Activated CD4-positive, alpha-beta memory T cell treated with anti-CD3 and anti-CD28 coated beads for 36 hours (primary cell): ENCODE results near the gene XPNPEP3. TPM values are rescaled to one million over a fixed set of nuclear protein-coding genes. Genes with fewer than 3 reads are reported as not detected.
A peak's percentile ranks its signal among the peaks of the same experiment; 100 is the strongest.
"Not testable (repeated sequence)": the region's sequence is repeated elsewhere in the genome, so short reads cannot be mapped to it uniquely, and the experiment has no call there.

ENCODE experiments used
- CTCF ChIA-PET: fragments of 350-600 bp; sonication (Branson Sonifier 250); formaldehyde crosslinking; loops from one replicate; lab custom pipeline; 2021; ENCODE audit warnings: antibody characterized with exemption, inconsistent platforms; lab: Charles Lee
- POLR2A ChIA-PET: fragments of 350-600 bp; sonication (Branson Sonifier 250); formaldehyde crosslinking; loops from one replicate; lab custom pipeline; 2021; ENCODE audit warnings: antibody characterized with exemption; lab: Charles Lee
- DNase-seq: peaks from one replicate; pipeline ENCODE4 v3.0.0-alpha.2; 2020
- H3K27ac Mint-ChIP-seq: one replicate; pipeline ENCODE4 v1.8.0; 2021; ENCODE audit warnings: mixed read lengths
- H3K27me3 Mint-ChIP-seq: one replicate; pipeline ENCODE4 v1.8.0; 2021; ENCODE audit warnings: mixed read lengths
- H3K36me3 Mint-ChIP-seq: one replicate; pipeline ENCODE4 v1.8.0; 2021; ENCODE audit warnings: mixed read lengths
- H3K4me1 Mint-ChIP-seq: one replicate; pipeline ENCODE4 v1.8.0; 2021; ENCODE audit warnings: low read depth, mixed read lengths
- H3K4me3 Mint-ChIP-seq: one replicate; pipeline ENCODE4 v1.8.0; 2021; ENCODE audit warnings: mild to moderate bottlenecking, mixed read lengths
- H3K9me3 Mint-ChIP-seq: one replicate; pipeline ENCODE4 v1.8.0; 2021; ENCODE audit warnings: mixed read lengths
- intact Hi-C: fragments of 100-400 bp; cut with micrococcal nuclease; formaldehyde crosslinking; loops from one replicate; pipeline ENCODE4 v1.15.1; 2023
- total RNA-seq, 2 experiments: library from RNA; stranded (reverse); gene quantifications; one replicate each; pipeline ENCODE4 v1.2.3, GENCODE V29; 2021

XPNPEP3 gene
- total RNA-seq, 2 experiments from 2014 or later, result 19.4 to 20.1 TPM

GRCh38 chr22:40826984-40827741, 29.8 kb upstream of the XPNPEP3 start:
- DNase-seq, result no peak
- CTCF ChIA-PET, result no interaction called here
- H3K27ac Mint-ChIP-seq, result no peak overlapping the region
- no peaks in the 10 kb centered on the region for H3K4me1 Mint-ChIP-seq
- H3K27me3 Mint-ChIP-seq, result no peaks in the 10 kb centered on the region
- H3K36me3 Mint-ChIP-seq, result peaks cover 24% of the 10 kb centered on the region
- intact Hi-C loops, result no loop called here
- no peak overlapping the region for H3K4me3 Mint-ChIP-seq
- POLR2A ChIA-PET, result no interaction called here
- H3K9me3 Mint-ChIP-seq, result no peaks in the 10 kb centered on the region

DNA sequence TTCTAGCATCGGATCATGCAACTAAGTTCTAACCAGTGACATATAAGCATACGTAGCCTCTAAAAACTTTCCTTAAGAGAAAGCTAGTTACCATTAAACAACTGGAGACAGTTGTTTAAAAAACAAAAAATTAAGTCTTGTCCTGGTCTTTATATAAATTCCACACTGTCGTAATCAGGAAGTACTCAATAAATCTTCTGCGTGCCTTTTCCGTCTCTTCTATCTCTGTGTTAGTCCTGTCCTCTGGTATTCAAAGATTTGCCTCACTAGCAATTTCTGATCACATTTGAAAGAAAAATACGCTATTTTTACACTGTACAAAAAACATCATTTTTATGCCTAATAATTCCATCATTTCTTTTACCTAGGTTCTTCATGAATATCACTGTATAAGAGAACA, 27.8 kb upstream of the XPNPEP3 start:
- H3K27ac Mint-ChIP-seq, result no peak overlapping the region
- peaks cover 31% of the 10 kb centered on the region for H3K36me3 Mint-ChIP-seq
- ChIA-PET POLR2A (no interaction called here), CTCF (interaction anchor here (1.3 kb wide), 1 partner anchor 146 kb away, joined by 3 read pairs; no protein-coding TSS in a partner anchor)
- no peaks in the 10 kb centered on the region for H3K9me3 Mint-ChIP-seq
- no peaks in the 10 kb centered on the region for H3K27me3 Mint-ChIP-seq
- no peak overlapping the region for H3K4me3 Mint-ChIP-seq
- no peaks in the 10 kb centered on the region for H3K4me1 Mint-ChIP-seq
- intact Hi-C loops, result no loop called here
- DNase-seq, result no peak

DNA sequence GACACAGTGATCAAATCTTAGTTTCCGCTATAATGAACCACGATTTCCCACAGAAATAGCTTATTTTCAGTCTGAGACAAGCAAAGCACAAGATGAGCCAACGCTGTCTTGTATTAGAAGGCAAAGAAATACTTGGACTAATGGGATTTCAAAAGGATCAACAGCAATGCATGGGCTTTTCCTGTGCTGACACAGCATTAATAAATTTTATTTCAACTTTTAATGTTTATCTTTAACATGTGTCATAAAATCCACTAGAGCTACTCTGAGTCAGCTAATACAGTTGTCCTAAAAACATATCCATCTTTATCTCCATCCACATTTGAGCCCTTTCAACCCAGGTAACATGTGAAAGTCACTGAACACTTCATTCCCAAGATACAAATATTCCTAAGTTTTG, 22.3 kb upstream of the XPNPEP3 start:
- H3K9me3 Mint-ChIP-seq, result no peaks in the 10 kb centered on the region
- CTCF ChIA-PET, result interaction anchor here (0.8 to 0.9 kb wide), 2 partner anchors 16 to 152 kb away, joined by 3 to 4 read pairs; no protein-coding TSS in a partner anchor
- no peak overlapping the region for H3K4me3 Mint-ChIP-seq
- H3K27me3 Mint-ChIP-seq, result no peaks in the 10 kb centered on the region
- intact Hi-C loops, result no loop called here
- DNase-seq, result no peak
- peaks cover 41% of the 10 kb centered on the region for H3K36me3 Mint-ChIP-seq
- POLR2A ChIA-PET, result interaction anchor here (0.6 kb wide), 1 partner anchor 92 kb away, joined by 3 read pairs; no protein-coding TSS in a partner anchor
- no peak overlapping the region for H3K27ac Mint-ChIP-seq
- H3K4me1 Mint-ChIP-seq, result no peaks in the 10 kb centered on the region

GRCh38 chr22:40838486-40838885, 18.5 kb upstream of the XPNPEP3 start:
- no peak overlapping the region for H3K4me3 Mint-ChIP-seq
- POLR2A ChIA-PET, result no interaction called here
- peaks cover 8% of the 10 kb centered on the region for H3K4me1 Mint-ChIP-seq
- intact Hi-C loops, result no loop called here
- DNase-seq, result no peak
- H3K27me3 Mint-ChIP-seq, result no peaks in the 10 kb centered on the region
- H3K9me3 Mint-ChIP-seq, result no peaks in the 10 kb centered on the region
- no peak overlapping the region for H3K27ac Mint-ChIP-seq
- CTCF ChIA-PET, result interaction anchor here (1.6 kb wide), 1 partner anchor 15 kb away, joined by 3 read pairs; no protein-coding TSS in a partner anchor
- peaks cover 47% of the 10 kb centered on the region for H3K36me3 Mint-ChIP-seq

- intact Hi-C loops, result no loop called here
- Mint-ChIP-seq H3K36me3 (peaks cover 34% of the 10 kb centered on the region), H3K4me3 (no peak overlapping the region), H3K27ac (no peak overlapping the region), H3K27me3 (no peaks in the 10 kb centered on the region), H3K9me3 (no peaks in the 10 kb centered on the region), H3K4me1 (peaks cover 8% of the 10 kb centered on the region)
- no peak for DNase-seq
- CTCF ChIA-PET, result no interaction called here
- POLR2A ChIA-PET, result no interaction called here
Measured at GRCh38 chr22:40844951-40845350, 12.0 kb upstream of the XPNPEP3 start.

- H3K27me3 Mint-ChIP-seq, POLR2A ChIA-PET, intact Hi-C loops, DNase-seq, H3K27ac Mint-ChIP-seq, H3K4me3 Mint-ChIP-seq, CTCF ChIA-PET, H3K9me3 Mint-ChIP-seq: not testable (repeated sequence)
- peaks cover 31% of the 10 kb centered on the region for H3K36me3 Mint-ChIP-seq
- peaks cover 13% of the 10 kb centered on the region for H3K4me1 Mint-ChIP-seq
Measured at GRCh38 chr22:40845816-40846215, 11.1 kb upstream of the XPNPEP3 start.

- no peak for DNase-seq
- Mint-ChIP-seq H3K9me3 (no peaks in the 10 kb centered on the region), H3K27me3 (no peaks in the 10 kb centered on the region), H3K4me3 (no peak overlapping the region), H3K27ac (no peak overlapping the region), H3K36me3 (peaks cover 6% of the 10 kb centered on the region), H3K4me1 (peaks cover 51% of the 10 kb centered on the region)
- ChIA-PET POLR2A (interaction anchor here (2.1 kb wide), 1 partner anchor 22 kb away, joined by 5 read pairs; no protein-coding TSS in a partner anchor), CTCF (interaction anchor here (0.6 to 1.8 kb wide), 4 partner anchors 14 to 171 kb away, joined by 3 to 5 read pairs (median 3); no protein-coding TSS in a partner anchor)
- intact Hi-C loops, result loop anchor here (10.0 kb wide), 1 partner anchor 809 kb away; no protein-coding TSS in a partner anchor
Measured at GRCh38 chr22:40853333-40853732, 3.6 kb upstream of the XPNPEP3 start.

DNA sequence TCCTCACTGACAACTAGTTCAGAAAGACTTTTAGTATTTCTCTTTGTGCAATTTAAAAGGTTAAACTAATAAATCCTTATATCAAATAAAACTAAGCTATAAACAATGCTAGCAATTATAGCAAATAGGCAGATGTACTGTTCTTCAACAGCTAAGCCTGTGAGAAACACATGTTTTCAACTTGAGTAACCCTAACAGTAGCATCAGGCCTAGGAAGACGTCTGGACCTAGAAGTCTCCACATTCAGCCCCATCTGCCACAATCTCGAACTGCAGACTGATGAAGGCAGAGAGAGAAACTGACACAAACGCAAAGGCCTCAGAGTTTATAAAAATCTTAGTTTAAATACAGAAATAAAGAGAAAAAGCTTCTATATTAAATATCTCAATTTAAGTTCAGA, 3.0 kb upstream of the XPNPEP3 start:
- POLR2A ChIA-PET, result interaction anchor here (2.1 kb wide), 1 partner anchor 23 kb away, joined by 5 read pairs; no protein-coding TSS in a partner anchor
- CTCF ChIA-PET, result interaction anchor here (1.1 to 1.5 kb wide), 4 partner anchors 15 to 171 kb away, joined by 3 to 12 read pairs (median 6); no protein-coding TSS in a partner anchor
- Mint-ChIP-seq H3K4me1 (peaks cover 54% of the 10 kb centered on the region), H3K27me3 (no peaks in the 10 kb centered on the region), H3K4me3 (no peak overlapping the region), H3K27ac (no peak overlapping the region), H3K36me3 (peaks cover 6% of the 10 kb centered on the region), H3K9me3 (no peaks in the 10 kb centered on the region)
- no peak for DNase-seq
- intact Hi-C loops, result loop anchor here (10.0 kb wide), 1 partner anchor 809 kb away; no protein-coding TSS in a partner anchor

- DNase-seq, result peak; percentile 23
- ChIA-PET CTCF (interaction anchor here (0.9 to 3.1 kb wide), 3 partner anchors 37 to 172 kb away, joined by 3 to 20 read pairs (median 11); no protein-coding TSS in a partner anchor), POLR2A (interaction anchor here (2.1 kb wide), 1 partner anchor 36 kb away, joined by 9 read pairs; the partner anchor contains the start of gene SLC25A17)
- Mint-ChIP-seq H3K27ac (peak overlapping the region; percentile 99), H3K36me3 (peaks cover 4% of the 10 kb centered on the region), H3K27me3 (no peaks in the 10 kb centered on the region), H3K4me3 (peak overlapping the region; percentile 98), H3K9me3 (no peaks in the 10 kb centered on the region), H3K4me1 (peaks cover 58% of the 10 kb centered on the region)
- intact Hi-C loops, result loop anchor here (5.0 to 10.0 kb wide), 7 partner anchors 97 to 811 kb away; partner anchors contain the start of genes ACO2, MRTFA, PHF5A and RANGAP1
Measured at GRCh38 chr22:40855071-40855978, 1.6 kb upstream of the XPNPEP3 start.

DNA sequence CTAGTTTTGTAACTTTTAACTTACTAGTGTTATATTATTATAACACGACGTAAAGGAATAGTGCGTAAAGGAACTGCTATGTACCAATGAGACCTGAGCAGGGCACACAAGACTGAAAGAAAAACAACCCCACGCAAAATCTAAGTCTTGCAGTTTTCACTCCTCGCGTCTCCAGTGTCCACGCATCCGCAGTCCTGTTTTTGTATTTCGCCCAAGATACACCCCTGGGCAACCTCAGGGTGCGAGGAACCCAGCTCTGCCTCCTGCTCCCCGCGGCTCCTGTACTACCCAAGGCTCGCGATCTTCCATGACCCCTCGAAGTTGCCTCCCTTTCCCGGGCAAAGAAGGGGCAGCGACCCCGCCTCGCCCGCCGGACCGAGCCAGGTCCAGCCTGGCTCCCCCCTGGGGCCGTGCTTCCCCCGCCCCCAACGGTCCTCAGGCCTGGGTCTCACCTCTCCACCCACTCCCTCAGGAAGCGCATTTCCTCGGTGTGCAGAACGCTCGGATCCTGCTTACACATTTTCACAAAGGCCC, 902 bp upstream of the XPNPEP3 start:
- Mint-ChIP-seq H3K36me3 (peaks cover 6% of the 10 kb centered on the region), H3K9me3 (no peaks in the 10 kb centered on the region), H3K27me3 (no peaks in the 10 kb centered on the region), H3K4me1 (peaks cover 53% of the 10 kb centered on the region), H3K27ac (peak overlapping the region; percentile 99), H3K4me3 (peak overlapping the region; percentile 98)
- CTCF ChIA-PET, result interaction anchor here (0.9 to 3.1 kb wide), 3 partner anchors 38 to 173 kb away, joined by 3 to 20 read pairs (median 14); no protein-coding TSS in a partner anchor
- intact Hi-C loops, result loop anchor here (1.0 to 10.0 kb wide), 10 partner anchors 37 to 811 kb away; partner anchors contain the start of genes ACO2, MRTFA, PHF5A and RANGAP1
- no peak for DNase-seq
- POLR2A ChIA-PET, result interaction anchor here (1.0 to 2.1 kb wide), 3 partner anchors 37 to 173 kb away, joined by 3 to 9 read pairs (median 3); partner anchors contain the start of gene SLC25A17
